Medulla oblongata (tissue), 1 donor: ENCODE measurements around the gene HGFAC.
"Not testable (repeated sequence)": the region's sequence is repeated elsewhere in the genome, so short reads cannot be mapped to it uniquely, and the experiment has no call there.

Source experiments
- DNase-seq: peaks from one replicate; pipeline ENCODE4 v3.0.0-alpha.2; 2015; ENCODE audit errors: extremely low spot score

Gene HGFAC

GRCh38 chr4:3411190-3411589 lies 30.6 kb upstream of the HGFAC start:
- DNase-seq: not testable (repeated sequence)

- no peak for DNase-seq
These were observed 30.1 kb upstream of the HGFAC start for GRCh38 chr4:3411676-3412075.

- no peak for DNase-seq
These were observed 29.3 kb upstream of the HGFAC start for GRCh38 chr4:3412257-3413020.

GRCh38 chr4:3413217-3413671 lies 28.5 kb upstream of the HGFAC start:
- no peak for DNase-seq

GRCh38 chr4:3413675-3414420 lies 27.9 kb upstream of the HGFAC start:
- DNase-seq: no peak

GRCh38 chr4:3414421-3415279 lies 27.1 kb upstream of the HGFAC start:
- DNase-seq: peak; percentile 73

- DNase-seq: no peak
These were observed 26.2 kb upstream of the HGFAC start for GRCh38 chr4:3415471-3416141.

GRCh38 chr4:3416270-3416669 lies 25.5 kb upstream of the HGFAC start:
- DNase-seq: no peak

- no peak for DNase-seq
These were observed 24.9 kb upstream of the HGFAC start for GRCh38 chr4:3416821-3417221.

GRCh38 chr4:3417448-3417847 lies 24.3 kb upstream of the HGFAC start:
- DNase-seq: no peak

GRCh38 chr4:3418029-3418762 lies 23.6 kb upstream of the HGFAC start:
- no peak for DNase-seq

GRCh38 chr4:3419836-3420605 lies 21.7 kb upstream of the HGFAC start:
- DNase-seq: no peak

- DNase-seq: no peak
These were observed 21.2 kb upstream of the HGFAC start for GRCh38 chr4:3420606-3420955.

- no peak for DNase-seq
These were observed 20.8 kb upstream of the HGFAC start for GRCh38 chr4:3420956-3421355.

- DNase-seq: no peak
These were observed 20.3 kb upstream of the HGFAC start for GRCh38 chr4:3421470-3421869.

- DNase-seq: no peak
These were observed 19.4 kb upstream of the HGFAC start for GRCh38 chr4:3422241-3422801.

GRCh38 chr4:3422808-3423297 lies 18.9 kb upstream of the HGFAC start:
- no peak for DNase-seq

GRCh38 chr4:3423406-3423805 lies 18.4 kb upstream of the HGFAC start:
- DNase-seq: no peak

- no peak for DNase-seq
These were observed 17.8 kb upstream of the HGFAC start for GRCh38 chr4:3423952-3424351.
